ENCODE data around the gene SYMPK.
A peak's percentile ranks its signal among the peaks of the same experiment; 100 is the strongest.

SYMPK gene

DNA sequence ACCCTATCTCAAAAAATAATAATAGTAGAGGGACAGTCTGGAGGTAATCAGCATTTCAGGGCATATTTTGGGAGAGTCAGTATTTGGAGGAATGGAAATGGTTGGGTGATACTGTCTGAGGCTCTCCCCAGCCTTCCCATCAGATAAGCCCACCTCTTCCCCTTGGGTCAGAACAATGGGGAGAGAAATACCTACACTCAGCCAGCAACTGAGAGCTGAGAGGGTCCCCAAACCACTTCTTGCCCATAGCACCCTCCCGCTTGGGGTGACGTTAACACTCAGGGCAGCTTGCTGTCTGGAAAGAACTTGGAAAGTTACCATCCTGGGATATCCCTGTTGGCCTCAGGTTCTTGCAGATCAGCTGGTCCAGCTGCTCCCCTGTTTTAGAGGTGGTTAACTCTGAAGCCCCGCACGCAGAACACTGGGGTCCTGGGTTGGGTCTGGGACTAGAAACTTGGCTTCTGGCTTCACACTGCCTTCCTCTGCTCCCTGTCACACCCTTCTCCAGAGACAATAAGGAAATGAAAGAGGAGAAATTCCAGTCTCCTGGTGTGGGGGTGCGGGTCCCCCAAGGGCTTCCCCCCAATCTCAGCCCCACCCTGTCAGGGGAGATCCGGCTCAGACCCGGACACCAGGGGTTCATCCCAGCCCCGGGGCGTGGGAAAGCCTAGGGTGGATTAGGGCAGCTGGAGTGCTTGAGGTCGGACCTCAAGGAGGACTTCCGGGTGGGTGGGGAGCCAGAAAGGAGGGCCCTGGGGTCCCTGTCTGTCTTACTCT, 3.6 kb upstream of the SYMPK start:
- no peak for DNase-seq

DNA sequence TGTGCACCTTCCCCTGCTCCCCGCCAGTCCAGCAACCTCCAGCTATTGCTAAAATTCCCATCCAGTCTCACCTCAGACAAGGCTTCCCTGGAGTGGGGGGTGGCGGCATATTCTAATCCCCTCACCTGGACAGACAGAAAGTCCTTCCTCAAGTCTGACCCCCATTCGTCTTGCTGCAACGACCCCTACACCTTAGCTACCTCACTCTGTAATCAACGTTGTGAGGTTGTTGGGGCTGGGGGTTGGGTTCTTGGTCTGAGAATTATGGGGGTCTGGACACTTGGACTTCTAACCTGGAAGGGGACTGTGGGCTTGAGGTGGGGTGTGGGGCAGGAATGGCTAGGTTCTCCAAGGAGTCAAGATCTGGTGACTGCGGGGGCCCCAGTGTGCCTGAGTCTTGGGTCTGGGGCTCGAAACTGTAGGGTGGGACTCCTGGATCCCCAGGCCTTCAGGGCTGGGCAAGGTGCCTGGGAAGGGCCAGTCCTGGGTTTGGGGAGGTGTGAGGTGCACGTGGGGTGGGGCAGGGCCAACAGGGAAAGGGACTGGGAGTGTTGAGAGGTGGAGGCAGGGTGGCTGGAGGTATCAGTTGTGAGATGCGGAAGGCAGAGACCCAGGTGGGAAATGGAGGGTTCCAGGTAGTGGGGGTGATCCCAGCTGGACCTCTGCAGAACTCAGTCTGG, 2.5 kb upstream of the SYMPK start:
- no peak for DNase-seq

DNA sequence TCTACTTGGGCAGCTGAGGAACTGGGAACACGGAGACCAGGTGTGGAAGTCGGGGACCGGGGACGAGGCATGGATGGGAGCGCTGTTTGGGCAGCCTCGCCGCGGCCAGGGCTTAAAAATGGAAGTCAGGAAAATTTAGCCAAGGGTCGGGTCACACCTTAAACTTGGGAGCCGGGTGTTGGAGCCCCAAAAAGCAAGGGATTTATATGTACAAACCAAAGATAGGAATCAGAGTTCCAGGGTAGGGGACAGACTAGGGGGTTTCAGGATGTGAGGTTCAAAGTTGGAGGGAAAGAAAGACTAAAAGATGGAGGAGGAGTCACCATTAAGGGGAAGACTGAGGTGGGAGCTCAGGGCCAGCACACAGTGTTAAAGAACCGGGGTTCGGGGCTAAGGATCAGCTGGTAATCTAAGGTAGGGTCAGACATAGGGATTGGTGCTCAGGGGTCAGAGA, 1.7 kb upstream of the SYMPK start:
- no peak for DNase-seq

DNA sequence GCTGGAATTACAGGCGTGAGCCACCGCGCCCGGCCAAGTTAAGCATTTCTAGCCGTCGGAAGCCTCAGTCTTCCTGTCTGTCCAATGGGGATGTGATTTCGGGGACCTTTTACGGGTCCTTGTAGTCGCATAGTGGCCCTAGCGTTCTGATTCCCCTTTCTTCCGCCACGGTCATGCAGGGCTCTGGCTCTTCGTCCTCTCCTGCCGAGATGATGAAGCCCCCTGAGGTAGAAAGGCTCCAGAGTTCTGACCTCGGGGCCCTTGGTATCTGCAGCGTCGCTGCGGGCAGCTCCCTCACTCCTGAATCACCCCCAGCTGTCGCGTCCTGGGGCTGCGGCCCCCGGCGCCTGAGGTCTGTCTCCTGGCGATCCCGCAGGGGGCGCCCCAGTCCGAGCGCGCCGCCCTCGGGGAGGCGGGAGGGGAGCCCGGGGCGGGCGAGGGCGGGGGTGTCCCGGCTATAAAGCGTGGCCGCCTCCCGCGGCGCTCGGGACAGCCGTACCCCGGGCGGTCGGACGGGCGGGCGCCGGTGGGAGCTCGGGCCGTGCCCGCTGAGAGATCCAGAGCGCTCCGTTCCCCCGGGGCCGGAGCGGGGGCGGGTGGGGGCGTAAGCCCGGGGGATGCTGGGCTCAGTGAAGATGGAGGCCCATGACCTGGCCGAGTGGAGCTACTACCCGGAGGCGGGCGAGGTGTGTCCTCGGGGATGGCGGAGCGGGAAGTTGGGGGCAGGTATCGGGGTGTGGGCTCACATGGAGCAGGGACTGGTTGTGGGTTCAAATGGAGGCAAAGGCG, 1.1 kb upstream of the SYMPK start, which contains the start of gene FOXA3:
TSS of gene FOXA3 (plus strand) at position 487 of the 789 bp plus-strand sequence. CDS start at position 618, 131 bp downstream.
- peak; percentile 6 to 27 for DNase-seq

DNA sequence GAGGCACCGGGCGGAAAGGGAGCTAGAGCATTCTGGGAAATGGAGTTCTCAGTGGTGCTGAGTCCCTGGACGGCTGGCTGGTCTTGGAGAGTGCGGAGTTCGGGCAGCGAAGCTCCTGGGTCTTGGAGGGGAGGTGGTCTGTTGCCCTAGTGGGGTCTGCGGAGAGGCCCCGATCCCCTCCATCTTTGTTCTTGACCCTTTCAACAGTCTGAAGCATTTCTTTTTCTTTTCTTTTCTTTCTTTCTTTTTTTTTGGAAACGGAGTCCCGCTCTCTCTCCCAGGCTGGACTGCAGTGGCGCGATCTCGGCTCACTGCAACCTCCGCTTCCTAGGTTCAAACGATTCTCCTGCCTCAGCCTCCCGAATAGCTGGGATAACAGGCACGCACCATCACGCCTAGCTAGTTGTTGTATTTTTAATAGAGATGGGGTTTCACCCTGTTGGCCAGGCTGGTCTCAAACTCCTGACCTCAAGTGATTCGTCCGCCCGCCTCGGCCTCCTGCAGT, 440 bp upstream of the SYMPK start:
- no peak for DNase-seq

DNA sequence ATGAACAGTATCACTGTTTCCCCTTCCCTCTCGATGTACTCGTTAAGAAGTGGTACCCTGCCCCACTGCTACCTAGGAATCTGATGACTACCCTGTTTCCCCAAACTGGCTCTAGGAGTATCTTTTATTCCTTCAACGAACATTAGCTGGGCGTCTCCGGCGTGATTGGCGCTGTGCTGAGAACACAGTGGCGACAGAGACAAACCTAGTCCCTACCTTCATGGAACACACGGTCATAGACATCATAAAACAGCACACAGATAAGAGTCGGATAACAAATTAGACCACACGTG, 730 bp downstream of the SYMPK start:
- DNase-seq: no peak

DNA sequence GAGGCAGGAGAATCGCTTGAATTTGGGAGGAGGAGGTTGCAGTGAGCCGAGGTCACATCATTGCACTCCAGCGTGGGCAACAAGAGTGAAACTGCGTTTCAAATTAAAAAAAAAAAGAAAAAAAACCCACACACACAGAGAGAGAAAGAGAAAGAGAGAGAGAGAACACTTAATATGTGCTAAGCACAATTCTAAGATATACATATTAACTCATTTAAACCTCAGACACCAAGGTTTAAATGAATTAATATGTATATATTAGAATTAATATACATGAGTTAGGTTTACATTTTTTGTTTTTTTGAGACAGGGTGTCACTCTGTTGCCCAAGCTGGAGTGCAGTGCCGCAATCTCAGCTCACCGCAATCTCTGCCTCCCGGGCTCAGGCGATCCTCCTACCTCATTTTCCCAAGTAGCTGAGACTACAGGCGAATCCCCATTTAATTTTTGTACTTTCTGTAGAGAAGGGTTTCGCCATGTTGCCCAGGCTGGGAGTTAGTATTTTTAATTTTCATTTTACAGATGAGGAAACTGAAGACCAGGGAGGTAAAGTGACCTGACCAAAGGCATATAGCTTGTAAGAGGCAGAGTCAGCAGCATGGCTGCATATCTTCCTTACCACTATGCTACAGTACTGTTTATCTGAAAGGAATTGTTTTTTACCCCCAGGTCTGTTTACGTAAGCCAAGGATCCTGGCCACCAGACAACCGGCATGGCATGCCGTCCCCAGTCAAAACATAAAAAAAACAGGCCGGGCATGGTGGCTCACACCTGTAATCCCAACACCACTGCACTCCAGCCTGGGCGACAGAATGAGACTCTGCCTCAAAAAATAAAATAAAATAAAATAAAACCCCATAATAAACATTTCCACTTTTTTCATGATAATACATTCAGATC, 2.3 kb downstream of the SYMPK start:
- no peak for DNase-seq

DNA sequence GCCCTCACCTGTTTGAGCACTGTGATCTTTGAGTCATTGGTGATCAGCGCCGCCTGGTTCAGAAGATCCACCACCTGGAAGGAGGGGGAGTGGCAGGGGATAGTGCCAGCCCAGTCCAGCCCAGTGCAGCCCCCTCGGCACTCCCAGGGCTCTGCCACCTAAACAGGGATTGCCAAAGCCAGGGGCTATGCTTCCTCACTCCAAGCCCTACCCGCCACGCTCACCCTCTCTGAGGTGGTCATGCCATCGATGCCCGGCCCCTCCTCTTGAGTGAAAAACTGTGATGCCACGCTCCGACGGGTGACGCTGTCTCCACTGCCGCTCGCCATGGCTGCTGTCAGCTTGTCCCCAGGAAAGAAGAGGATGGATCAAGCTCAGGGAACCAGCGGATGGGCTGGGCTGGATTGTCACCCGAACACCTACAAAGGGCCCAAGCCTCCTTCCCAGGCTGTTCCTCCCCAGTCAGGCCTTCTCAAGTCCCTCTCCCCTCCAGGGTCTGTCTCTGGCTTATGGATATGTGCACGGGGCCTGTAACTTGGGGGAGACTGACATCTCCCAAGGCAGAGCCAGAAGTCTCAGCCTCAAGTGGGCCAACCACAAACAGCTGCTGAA, 8.7 kb downstream of the SYMPK start:
- no peak for DNase-seq

DNA sequence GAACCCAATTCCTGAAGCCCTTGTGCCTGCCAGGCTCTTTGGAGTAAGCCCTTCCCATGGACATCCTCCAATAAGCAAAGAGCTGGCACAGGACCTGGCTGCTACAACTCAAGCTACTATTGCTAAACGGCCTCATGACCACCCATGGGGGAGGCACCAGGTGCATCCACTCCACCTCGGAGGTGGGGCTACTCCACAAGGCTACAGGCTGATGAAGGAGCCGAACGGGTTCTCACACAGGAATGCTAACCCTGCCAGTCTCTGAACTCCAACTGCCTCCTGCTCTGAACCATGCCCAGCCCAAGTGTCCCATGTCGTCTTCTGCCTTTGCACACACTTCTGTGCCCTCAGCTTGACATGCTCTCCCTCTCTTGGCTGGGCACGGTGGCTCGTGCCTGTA, 10.0 kb downstream of the SYMPK start:
- no peak for DNase-seq

DNA sequence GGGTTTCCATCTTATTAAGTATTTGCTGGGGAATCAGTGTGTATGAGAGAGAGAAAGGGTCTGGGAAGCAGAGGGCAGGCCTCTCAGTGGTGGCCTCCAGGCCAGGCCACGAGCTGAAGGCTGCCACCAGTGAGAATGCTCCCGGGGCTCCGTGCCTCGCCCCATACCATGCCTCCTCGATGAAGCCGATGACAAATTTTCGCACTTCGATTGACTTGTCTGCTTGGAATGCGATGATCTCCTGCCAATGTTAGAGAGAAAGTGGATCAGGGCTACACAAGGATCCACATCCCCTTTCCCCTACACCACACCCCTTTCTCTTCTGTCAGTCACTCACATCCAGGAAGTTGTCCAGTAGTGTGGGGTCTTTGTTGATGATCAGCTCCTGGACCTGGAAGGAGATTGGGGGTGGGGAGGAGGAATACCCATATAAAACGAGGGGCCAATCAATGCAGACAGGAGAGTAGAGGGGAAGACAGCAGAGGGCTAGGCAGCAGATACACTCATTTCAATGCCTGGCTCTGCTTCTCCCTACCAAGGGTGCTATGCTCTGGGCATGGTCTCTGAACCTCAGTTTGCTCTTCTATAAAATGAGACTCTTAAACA, 10.7 kb downstream of the SYMPK start:
- no peak for DNase-seq

DNA sequence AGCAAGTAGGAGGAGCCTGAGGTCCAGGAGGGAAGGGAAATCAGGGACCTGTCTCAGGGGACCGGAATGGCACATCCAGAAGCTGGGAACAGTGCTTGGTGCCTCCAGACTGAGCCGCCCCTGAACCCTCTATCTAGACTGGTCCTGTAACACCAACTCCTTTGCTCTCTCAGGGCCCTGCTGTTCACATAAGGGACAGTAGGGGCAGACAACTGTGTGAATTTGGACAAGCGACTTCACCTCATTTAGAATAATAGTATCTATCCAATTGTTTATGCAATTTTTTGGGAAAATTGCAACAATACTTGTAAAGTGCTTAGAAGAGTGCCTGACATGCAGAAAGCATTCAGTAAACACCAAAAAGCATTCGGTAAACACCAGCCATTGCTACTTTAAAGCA, 14.0 kb downstream of the SYMPK start:
- DNase-seq: peak in 1 of 2 donors; percentile 1

DNA sequence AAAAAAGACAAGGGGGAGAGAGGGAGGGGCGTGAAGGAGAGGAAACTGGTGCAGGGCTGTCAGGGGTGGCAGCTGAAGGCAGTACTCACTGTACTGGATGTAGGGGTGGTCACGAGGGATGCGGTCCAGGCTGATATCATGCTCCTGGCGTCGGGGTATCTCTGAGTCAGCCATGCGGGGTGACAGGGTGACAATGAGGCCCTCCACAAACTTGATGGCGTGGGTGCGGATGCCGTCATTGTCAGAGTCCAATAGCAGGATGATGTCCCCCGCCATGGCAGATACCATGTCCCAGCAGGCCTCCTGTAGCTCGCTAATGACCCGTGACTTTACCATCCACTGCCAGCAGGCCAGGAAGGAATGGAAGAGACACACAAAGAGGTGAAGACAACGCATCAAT, 15.3 kb downstream of the SYMPK start:
- no peak for DNase-seq

DNA sequence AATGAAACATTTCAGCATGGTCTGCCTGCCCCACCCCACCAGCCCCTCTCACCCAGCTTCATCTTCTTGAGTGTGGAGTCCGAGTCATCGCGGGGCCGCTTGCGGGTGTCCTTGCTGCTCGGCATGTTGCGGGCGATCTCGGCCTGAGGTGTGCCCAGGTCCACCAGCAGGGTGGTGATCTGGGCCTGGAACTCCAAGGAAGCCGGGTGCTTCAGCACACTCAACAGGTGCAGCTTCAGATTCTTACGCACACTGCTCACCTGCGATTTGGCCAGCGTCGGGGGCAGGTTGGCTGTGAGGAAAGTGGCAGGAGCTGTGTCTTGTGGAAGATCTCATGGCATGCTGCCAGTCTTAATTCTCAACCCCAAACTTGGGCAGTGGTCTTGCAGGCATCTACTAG, 20.7 kb downstream of the SYMPK start:
- no peak for DNase-seq

DNA sequence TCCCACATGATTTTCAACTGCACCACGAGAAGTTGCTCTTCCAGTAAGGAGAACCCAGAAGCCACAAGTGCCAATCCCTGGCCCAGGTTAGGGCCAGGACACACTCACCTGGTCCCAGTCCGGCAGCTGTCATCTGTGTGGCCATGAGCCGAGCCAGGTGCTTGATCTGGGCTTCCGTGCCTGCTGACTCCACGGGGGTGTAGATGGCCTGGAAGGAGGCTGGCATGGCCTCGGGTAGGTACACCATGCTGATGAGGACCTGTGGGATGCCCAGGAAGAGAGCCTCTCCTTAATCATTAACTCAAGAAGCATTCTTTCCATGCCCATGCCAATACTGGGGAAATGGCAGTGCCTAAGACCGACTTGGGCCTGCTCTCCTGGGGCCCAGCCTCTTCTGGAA, 28.0 kb downstream of the SYMPK start:
- DNase-seq: no peak

DNA sequence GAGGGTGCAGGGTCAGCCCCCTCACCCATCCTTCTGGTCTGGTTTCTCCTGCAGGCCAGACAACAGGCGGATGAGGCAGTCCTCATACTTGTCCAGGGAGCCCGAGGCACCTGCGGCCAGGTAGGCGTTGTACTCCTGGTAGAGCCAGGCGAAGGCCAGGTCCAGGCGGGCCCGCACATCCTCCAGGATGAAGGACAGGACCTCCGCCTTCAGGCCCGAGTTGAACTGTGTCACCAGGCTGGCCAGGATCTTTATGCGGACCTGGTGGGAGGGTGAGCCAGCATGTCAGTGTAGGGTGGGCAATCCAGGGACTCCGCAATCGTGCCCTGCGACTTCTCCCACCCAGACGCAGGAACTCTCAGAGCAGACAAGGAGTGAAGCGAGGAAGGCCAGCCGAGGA, 34.0 kb downstream of the SYMPK start:
- DNase-seq: no peak

DNA sequence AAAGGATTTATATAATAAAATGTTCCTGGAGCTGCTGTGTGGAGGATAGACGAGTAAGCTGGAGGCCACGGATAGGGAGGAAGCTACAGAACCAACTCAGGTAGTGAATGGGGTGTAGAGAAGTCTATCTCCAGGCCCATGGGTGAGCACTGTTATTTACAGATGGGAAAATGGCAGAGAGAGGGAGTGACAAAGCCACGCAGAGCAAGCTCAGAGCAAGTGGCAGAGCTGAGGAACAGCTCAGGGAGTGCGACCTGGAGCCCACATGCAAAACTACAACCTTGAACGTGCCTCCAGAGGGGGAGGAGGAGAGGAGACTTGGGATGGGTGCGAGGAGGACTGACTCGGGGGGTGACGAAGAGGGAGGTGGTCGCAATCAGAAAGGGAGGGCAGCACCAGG, 34.4 kb downstream of the SYMPK start:
- DNase-seq: no peak

DNA sequence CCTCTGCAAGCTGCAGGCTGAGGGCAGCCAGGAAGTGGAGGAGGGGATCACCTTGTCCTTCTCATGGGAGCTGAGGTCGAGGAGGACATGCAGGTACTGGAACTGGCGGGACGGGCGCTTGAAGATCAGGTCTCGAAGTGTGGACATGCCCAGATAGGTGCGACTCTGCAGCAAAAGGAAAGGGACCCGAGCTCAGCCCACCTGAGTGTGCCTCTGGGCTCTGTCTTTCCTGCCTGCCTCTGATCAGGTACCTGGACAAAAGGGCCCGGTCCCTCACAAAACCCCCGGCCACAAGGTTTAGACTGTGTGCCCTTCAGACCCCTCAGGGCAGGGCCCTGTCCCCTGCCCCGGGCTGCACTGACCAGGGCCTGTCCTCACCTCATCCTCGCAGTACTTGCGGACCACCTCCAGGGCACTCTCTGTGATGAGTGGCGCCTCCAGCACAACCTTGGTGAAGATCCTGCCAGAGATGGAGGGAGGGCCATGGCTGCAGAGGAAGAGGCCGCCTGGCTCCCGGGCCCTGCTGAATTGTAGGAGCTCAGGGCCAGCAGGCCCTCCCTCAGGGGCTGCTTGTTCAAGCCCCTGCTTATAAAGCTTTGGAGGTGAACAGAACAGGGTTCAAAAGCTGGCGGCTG, 35.4 kb downstream of the SYMPK start:
- no peak for DNase-seq

DNA sequence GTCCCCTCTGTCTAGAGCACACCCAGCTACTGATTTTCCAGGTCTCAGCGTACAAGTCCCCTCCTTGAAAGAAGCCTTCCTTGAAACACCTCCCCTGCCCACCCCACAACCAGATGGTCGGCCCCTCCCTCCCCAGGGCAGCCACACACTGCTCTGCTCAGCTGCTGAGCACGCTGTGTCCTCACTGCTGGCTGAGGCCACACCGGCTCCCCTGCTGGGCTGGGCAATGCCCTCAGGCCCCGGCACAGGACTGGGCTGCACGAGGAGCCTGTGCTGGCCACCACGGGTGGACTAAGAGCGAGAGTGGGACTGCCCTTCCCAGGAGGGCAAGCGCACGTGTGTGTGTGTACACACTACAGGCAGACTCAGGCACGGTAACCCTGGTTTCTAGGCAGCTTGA, 36.0 kb downstream of the SYMPK start:
- no peak for DNase-seq

DNA sequence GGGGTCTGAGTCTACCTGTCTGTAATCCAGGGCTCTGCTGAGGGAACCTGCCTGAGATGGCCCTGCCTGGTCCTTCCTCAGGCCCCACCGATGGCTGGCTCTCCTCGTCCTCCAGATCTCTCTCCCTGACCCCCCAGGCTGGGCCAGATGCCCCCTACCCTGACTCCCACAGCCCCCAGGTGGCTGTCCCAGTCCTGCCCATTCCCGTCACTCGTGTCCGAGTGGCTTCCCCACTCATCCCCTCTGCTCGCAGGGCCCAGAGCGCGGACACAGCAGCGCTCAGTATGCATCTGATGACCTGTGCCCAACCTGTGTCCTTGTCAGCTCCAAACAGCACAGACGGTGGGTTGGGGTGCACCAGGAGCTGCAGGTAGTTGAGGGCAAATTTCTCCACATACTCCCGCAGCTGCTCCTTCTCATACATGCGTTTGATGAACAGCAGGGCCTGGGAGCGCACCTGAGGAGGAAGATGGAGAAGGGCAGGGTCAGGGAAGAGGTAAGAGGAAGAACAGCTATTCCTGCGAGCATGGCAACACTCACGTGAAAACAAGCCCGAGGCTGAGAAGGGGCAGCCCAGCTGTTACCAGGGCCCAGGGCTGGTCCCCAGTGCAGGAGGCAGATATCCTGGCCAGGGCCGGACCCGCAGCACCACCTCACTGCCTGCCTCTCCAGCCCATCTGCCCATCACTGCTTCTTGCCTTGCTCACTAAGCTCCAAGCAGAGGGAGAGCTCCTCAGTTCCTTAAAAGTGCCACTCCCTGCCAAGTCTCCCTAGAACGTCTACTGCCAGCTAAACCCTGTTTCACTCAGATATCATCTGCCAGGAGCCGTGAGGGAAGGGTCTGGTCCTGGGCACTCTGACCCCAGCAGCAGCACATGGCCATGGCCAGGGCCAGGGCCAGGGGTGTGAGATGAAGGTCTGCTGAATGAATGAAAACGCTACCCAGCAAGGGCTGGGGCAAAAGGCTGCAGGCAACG, 36.7 kb downstream of the SYMPK start:
- DNase-seq: no peak

DNA sequence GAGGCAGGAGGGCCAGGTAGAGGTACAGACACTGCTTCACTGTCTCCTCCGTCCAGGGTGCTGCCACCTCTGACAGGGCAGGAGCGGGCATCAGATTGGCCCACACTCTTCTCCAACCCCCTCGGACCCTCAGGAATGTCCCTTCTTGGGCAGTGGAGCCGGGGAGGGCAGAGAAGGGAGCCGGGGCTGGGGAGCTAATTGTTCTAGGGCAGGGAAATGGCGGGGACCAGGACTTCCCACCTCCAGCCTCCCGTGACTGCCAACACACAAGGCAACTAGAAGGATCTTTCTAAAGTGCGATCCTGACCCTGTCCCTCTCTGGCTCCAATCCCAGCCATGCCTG, 37.7 kb downstream of the SYMPK start:
- DNase-seq: no peak

Data from inflammatory macrophage (primary cell).